ENCODE data around the gene POLE.

The POLE gene

DNA sequence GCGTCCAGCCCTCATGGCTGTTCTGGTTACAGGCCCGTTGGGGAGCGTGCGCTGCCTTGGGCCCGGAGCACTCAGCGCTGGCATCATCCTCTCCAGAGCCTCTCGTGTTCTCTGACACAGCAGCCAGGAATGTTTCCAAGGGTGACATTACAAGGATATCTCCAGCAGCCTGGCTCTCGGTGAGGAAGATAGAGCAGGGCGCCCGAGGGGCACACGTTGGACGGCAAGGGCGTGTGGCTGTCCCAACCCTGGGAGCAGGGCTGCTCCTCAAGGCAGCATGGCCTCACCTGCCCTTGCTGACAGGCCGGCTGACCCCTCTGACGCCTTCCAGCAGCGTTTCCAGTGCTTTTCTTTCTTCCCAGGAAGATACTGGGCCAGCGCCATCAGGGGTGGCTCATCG, 91.1 kb downstream of the POLE start:
- no peak overlapping the region for H3K4me2 ChIP-seq (ENCODE audit: low read length)
- peaks cover 13% of the 10 kb centered on the region for H3F3A ChIP-seq (ENCODE audit: control insufficient read depth, insufficient read depth)
- H3K36me3 ChIP-seq (ENCODE audit: control insufficient read depth, low read length), result no peaks in the 10 kb centered on the region
- H3K27me3 ChIP-seq (ENCODE audit: control insufficient read depth, low read length), result no peaks in the 10 kb centered on the region; the same call in 1 of the 2 replicates
- H3K27ac ChIP-seq (ENCODE audit: low read depth, low read length), result no peak overlapping the region
- no peak overlapping the region for H3K4me3 ChIP-seq (ENCODE audit: low read length)
- H3K9me3 ChIP-seq (ENCODE audit: control insufficient read depth, insufficient read depth, low read length), result no peaks in the 10 kb centered on the region
- peaks cover 27% of the 10 kb centered on the region for H3K4me1 ChIP-seq (ENCODE audit: control insufficient read depth, low read length)
- no peaks in the 10 kb centered on the region for H4K20me1 ChIP-seq (ENCODE audit: control insufficient read depth, insufficient read depth, low read depth, low read length)
- no peaks in the 10 kb centered on the region for H3K79me2 ChIP-seq (ENCODE audit: control insufficient read depth, low read length)
- TF ChIP-seq EZH2phosphoT487 (IDR thresholded peaks at IDR 0.05; ENCODE audit: borderline replicate concordance, low read length), result no peak
- TF ChIP-seq, protein P1, sequence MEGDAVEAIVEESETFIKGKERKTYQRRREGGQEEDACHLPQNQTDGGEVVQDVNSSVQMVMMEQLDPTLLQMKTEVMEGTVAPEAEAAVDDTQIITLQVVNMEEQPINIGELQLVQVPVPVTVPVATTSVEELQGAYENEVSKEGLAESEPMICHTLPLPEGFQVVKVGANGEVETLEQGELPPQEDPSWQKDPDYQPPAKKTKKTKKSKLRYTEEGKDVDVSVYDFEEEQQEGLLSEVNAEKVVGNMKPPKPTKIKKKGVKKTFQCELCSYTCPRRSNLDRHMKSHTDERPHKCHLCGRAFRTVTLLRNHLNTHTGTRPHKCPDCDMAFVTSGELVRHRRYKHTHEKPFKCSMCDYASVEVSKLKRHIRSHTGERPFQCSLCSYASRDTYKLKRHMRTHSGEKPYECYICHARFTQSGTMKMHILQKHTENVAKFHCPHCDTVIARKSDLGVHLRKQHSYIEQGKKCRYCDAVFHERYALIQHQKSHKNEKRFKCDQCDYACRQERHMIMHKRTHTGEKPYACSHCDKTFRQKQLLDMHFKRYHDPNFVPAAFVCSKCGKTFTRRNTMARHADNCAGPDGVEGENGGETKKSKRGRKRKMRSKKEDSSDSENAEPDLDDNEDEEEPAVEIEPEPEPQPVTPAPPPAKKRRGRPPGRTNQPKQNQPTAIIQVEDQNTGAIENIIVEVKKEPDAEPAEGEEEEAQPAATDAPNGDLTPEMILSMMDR (IDR thresholded peaks at IDR 0.05; ENCODE audit: low read depth, low read length, poor library complexity, severe bottlenecking), result no peak
- no peaks in the 10 kb centered on the region for H3K9me2 ChIP-seq (replicated peaks; ENCODE audit: control insufficient read depth, low read length)

DNA sequence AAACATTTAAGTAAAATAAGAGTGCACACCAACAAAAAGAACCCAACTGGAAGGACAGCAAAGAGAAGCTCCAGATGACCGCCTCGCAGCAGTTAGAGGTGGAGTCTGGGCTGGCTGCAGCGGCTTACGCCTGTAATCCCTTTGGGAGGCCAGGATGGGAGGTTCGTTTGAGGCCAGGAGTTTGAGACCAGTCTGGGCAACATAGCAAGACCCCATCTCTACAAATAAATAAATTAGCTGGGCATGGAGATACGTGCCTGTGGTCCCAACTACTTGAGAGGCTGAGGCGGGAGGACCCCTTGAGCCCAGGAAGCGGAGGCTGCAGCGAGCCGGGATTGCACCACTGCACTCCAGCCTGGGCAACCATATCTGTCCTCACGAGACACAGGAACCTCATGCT, 92.0 kb downstream of the POLE start:
- peaks cover 19% of the 10 kb centered on the region for H3K4me1 ChIP-seq (ENCODE audit: control insufficient read depth, low read length)
- H3K4me2 ChIP-seq (ENCODE audit: low read length), result no peak overlapping the region
- H3K4me3 ChIP-seq (ENCODE audit: low read length), result no peak overlapping the region
- H3K27ac ChIP-seq (ENCODE audit: low read depth, low read length), result no peak overlapping the region
- H3K27me3 ChIP-seq (ENCODE audit: control insufficient read depth, low read length), result no peaks in the 10 kb centered on the region; the same call in 1 of the 2 replicates
- H3K79me2 ChIP-seq (ENCODE audit: control insufficient read depth, low read length), result no peaks in the 10 kb centered on the region
- no peaks in the 10 kb centered on the region for H3K9me2 ChIP-seq (replicated peaks; ENCODE audit: control insufficient read depth, low read length)
- no peak for TF ChIP-seq EZH2phosphoT487 (IDR thresholded peaks at IDR 0.05; ENCODE audit: borderline replicate concordance, low read length)
- TF ChIP-seq, protein P1 (IDR thresholded peaks at IDR 0.05; ENCODE audit: low read depth, low read length, poor library complexity, severe bottlenecking), result no peak
- no peaks in the 10 kb centered on the region for H3K9me3 ChIP-seq (ENCODE audit: control insufficient read depth, insufficient read depth, low read length)
- no peaks in the 10 kb centered on the region for H3K36me3 ChIP-seq (ENCODE audit: control insufficient read depth, low read length)
- H3F3A ChIP-seq (ENCODE audit: control insufficient read depth, insufficient read depth), result peaks cover 13% of the 10 kb centered on the region
- H4K20me1 ChIP-seq (ENCODE audit: control insufficient read depth, insufficient read depth, low read depth, low read length), result no peaks in the 10 kb centered on the region

DNA sequence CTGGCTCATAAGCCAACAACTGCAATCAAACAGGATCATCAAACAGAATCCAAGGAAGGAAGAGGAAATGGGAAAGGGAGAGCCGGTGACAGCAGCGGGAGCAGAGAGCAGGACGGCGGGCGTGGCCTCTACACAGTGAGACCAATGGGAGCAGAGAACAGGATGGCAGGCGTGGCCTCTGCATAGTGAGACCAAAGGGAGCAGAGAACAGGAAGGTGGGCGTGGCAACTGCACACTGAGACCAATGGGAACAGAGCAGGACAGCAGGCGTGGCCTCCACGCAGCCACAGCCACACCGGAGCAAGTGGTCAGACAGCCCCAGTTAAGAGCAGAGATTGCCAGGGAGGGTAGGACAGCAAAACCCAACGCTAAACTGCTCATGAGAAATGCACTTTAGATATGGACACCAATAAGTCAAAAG, 93.2 kb downstream of the POLE start:
- no peak overlapping the region for H3K4me3 ChIP-seq (ENCODE audit: low read length)
- H3K4me2 ChIP-seq (ENCODE audit: low read length), result no peak overlapping the region
- H3K27ac ChIP-seq (ENCODE audit: low read depth, low read length), result no peak overlapping the region
- H4K20me1 ChIP-seq (ENCODE audit: control insufficient read depth, insufficient read depth, low read depth, low read length), result no peaks in the 10 kb centered on the region
- H3K4me1 ChIP-seq (ENCODE audit: control insufficient read depth, low read length), result peaks cover 10% of the 10 kb centered on the region
- H3K9me2 ChIP-seq (replicated peaks; ENCODE audit: control insufficient read depth, low read length), result no peaks in the 10 kb centered on the region
- H3K79me2 ChIP-seq (ENCODE audit: control insufficient read depth, low read length), result no peaks in the 10 kb centered on the region
- no peaks in the 10 kb centered on the region; the same call in 1 of the 2 replicates for H3K27me3 ChIP-seq (ENCODE audit: control insufficient read depth, low read length)
- TF ChIP-seq EZH2phosphoT487 (IDR thresholded peaks at IDR 0.05; ENCODE audit: borderline replicate concordance, low read length), result no peak
- TF ChIP-seq, protein P1 (IDR thresholded peaks at IDR 0.05; ENCODE audit: low read depth, low read length, poor library complexity, severe bottlenecking), result no peak
- no peaks in the 10 kb centered on the region for H3K9me3 ChIP-seq (ENCODE audit: control insufficient read depth, insufficient read depth, low read length)
- H3K36me3 ChIP-seq (ENCODE audit: control insufficient read depth, low read length), result no peaks in the 10 kb centered on the region
- peaks cover 9% of the 10 kb centered on the region for H3F3A ChIP-seq (ENCODE audit: control insufficient read depth, insufficient read depth)

Data from DOHH2 (cell line).